ENCODE data around the gene RBMS3.

Gene RBMS3

DNA sequence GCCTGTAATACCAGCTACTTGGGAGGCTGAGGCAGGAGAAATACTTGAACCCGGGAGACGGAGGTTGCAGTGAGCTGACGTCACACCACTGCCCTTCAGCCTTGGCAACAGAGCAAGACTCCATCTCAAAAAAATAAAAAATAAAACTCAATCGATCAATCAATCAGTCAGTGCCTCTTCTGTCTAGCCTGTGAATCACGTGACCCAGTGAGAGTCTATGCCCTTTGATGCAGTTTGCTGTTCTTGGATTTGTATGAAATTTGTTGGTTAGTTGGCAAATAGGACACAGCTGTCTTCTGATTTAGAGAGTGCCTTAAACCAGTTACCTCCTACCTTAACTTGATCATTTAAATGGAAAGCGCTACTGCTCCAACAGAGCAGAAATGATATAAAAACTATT lies 3.6 kb upstream of the RBMS3 start:
- no peak for DNase-seq (ENCODE audit: low spot score)

DNA sequence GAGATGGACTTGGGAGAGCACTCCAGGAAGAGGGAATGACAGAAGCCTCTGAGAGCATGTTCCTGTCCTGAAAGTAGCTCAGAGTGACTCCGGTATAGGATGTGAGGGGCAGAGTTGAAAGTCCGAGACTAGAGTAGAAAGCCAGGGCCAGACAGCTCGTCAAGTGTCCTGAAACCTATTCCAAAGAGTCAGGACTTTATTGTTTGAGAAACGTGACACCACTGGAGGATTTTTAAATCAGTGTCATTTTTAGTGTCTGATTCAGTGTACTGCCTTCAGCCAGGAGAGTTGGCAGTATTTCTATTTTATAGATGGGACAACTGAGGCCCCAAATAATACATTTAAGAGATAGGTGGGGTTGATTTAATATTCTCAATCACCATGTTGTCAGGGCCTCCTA lies 1.6 kb upstream of the RBMS3 start:
- DNase-seq (ENCODE audit: low spot score) = no peak

- DNase-seq (ENCODE audit: low spot score) = no peak
Observed at GRCh38 chr3:29279806-29280205, 1.1 kb upstream of the RBMS3 start.

DNA sequence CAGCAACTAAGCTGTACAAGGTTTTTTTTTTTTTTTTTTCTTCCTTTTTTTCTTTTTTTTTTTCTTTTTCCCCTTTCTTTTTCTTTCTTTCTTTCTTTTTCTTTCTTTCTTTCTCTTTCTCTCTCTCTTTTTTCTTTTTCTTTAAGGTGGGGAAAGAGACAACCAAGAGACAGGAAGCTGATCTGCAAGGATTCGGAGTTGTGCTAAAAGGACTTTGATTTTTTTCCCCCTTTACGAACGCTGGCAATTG lies 148 bp downstream of the RBMS3 start:
- DNase-seq (ENCODE audit: low spot score) = no peak

- no peak for DNase-seq (ENCODE audit: low spot score)
Observed at GRCh38 chr3:29281344-29282241, 722 bp downstream of the RBMS3 start.

DNA sequence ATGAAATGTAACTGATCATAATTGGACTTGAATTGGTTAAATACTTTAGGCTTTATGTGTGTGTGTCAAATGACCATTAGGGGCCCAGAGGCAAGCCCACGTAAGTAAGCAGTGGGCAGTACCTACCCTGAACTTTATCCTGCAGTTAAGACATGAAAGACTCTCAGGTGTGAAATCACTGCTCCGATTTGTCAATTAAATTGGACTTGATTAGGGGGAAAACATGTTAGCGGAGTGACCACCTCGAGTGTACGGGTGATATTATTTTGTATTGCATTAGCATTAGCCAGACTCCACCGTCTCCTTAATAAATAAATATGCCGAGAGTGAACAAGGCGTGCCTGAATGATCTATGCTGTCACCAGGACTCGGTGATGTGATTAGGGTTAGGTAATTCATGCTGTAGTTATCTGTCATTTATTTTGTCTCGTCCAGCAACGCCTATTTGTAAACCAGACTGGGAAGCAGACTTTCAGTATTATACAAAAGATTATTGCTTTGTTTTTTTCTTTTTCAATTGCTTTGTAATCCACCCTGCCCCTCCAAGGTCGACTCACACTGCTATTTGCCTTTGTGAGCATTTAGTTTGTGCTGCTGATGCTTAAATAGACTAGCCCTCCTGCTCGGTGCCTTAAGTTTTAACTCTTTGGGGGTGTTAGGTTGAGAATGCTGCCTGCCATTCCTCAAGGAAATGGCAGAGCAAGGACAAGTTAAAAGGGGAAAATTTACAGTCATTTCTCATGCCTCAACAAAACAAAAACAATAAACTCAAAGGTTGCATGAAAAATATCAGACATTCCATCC lies 1.8 kb downstream of the RBMS3 start:
- DNase-seq (ENCODE audit: low spot score) = no peak

GRCh38 chr3:29283231-29284119 lies 2.6 kb downstream of the RBMS3 start:
- no peak for DNase-seq (ENCODE audit: low spot score)

DNA sequence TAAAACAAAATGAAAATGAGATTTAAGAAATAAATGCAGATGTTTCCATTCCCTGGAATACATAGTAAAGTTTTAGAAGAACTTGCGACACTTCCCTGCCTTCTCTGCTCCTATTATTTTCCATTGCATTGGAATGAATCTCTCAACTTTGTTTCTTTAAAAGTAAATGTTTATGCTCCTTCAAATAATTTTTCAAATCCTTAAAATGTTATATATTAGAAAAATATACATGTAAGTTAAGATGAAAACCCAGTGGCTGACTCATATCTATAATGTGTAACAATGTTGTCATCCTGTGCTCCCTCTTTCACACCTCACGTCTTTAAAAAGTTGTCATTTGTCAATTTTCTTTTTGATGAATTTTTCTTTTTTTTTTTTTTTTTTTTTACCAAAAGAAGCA lies 3.6 kb downstream of the RBMS3 start:
- no peak for DNase-seq (ENCODE audit: low spot score)

DNA sequence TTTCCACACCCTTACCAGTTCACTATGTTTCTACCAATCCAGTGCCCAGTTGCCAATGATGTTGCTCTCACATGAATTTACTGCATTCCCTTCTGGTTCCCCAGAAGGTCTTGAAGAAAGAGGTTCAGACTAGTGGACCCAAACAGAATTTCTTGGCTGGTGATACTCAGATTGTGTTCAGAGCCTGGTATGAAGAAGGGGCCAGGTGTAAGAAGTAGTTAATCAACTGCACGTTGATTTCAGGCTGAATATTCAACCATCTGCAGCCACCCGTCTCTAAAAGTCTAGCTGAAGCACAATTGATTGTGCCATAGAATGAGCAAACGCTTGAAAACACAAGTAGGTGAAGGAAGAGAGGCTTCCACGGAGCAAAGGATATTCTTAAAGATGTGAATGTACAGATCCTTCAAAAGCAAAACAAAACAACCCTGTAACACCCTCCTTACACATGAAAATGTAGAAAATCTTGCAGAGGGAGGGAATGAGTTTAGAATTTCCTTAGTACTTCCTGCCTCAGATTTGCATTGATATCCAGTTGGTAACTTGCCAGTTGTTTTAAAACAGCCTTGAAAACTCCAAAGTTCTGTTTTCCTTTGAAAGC lies 4.7 kb downstream of the RBMS3 start:
- DNase-seq (ENCODE audit: low spot score) = no peak

GRCh38 chr3:29286478-29287240 lies 5.8 kb downstream of the RBMS3 start:
- no peak for DNase-seq (ENCODE audit: low spot score)

DNA sequence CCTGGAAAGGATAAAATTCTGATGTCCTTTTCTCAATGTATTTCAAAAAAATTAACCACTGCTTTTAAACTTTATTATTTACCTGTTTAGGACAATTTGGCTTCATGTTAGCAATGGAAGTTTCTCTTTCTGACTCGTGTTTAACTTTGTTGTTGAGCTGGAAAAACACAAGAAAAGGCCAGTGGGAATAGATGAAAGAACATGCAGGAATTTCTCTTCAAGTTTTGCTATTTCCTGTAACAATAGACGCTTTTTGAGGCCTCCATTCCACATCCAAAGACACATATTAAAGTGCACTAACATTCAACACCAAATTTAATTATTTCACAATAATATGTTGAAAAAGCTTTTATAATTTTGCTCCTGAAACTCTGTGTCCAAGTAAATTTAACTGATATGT lies 9.7 kb downstream of the RBMS3 start:
- DNase-seq (ENCODE audit: low spot score) = no peak

DNA sequence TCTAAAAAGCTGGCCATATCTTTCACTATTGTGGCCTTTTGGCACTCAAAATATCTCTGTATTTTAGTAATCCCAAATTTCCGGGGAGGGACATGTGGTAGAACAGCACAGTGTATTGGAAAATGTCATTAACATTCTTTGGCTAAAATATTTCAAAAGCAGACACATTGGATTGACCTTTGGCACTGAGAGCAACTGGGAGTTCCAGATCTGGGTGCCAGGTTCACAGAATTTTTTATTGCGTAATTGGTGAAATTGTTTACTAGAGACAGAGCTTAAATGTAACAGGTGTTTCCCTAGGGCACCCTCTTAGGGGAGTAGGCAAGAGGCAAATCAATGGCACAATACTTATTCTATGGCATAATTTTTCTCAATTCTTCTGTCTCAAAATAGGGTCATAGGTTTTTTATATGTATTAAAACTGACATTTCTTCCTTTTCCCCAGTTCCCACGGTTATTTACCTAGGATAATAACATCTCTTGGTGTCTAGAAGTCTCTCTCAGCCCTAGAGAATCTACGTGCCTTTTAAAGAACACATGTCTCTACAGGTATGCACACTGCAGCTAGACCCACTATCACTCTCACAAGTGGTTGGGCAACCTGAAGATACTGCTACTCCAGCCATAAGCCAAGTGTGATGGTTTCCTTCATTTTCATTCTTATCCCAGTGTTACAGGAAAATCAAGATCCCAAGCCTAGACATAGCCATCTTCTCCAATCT lies 10.6 kb downstream of the RBMS3 start:
- no peak for DNase-seq (ENCODE audit: low spot score)

DNA sequence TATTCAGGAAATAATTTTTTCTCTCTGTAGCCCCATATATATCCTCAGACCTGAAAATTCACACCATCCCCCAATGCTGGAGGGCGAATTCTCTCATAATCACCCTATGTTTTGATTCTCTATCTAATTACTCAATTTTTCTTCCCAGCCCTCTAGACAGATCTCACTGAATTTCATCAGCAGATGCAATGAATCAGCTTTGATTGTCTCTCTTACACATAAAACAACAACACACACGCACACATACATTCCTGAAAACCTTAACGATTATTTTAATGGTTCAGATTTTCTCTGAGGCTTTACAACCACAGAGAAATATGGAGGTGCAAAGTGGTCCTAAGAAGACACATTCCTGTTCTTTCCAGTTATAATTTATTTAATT lies 11.1 kb downstream of the RBMS3 start:
- no peak for DNase-seq (ENCODE audit: low spot score)

DNA sequence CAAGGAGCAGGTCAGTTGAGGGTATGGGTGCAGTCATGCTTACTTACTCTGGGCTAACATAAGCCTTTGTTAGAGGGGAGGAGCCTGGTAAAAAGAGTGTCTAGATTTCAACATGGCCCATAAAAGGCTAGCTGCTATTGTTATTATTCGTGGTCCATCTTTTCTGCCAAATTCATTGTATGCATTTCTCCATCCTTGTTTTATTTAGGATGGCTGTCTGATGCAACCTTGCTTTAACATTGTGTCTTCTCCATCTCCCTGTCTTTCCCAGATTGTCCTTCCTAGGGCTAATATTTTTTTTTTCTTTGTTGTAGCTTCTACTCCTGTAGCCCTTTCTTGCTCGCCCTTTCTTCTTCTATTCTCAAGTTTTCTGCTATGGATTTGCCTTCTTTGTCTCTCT lies 12.6 kb downstream of the RBMS3 start:
- DNase-seq (ENCODE audit: low spot score) = no peak

GRCh38 chr3:29297998-29298397 lies 17.1 kb downstream of the RBMS3 start:
- no peak for DNase-seq (ENCODE audit: low spot score)

DNA sequence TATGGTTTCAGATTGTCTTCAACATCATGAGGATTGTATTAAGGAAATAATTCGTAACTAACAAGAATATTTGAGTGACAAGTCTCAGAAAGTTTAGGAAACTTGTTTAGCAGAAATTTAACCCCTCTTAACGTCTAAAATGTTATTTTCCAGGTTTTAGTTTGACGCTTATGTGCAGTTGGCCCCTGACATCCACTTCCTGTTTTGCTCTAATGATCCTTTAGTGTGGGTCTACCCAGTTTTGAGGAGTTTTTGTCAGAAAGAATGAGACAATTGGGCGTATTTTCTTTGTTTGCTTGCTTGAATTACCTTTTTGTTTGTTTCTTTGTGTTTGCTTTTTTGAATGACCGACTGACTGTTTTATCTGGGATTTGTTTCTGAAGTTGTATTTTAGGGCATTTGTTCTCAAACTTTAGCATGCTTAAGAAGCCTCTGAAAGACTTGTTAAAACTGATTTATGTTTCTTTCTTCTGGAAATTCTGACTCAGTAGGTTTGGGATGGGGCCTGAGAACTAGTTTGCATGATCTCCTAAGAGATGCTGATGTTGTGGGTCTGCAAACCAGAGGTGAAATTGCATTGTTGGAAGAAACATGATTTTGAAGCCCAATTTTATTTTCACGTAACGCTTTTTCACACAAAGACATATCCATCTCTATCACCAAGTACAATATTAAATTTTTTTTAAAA lies 20.6 kb downstream of the RBMS3 start:
- no peak for DNase-seq (ENCODE audit: low spot score)

GRCh38 chr3:29302619-29303018 lies 21.7 kb downstream of the RBMS3 start:
- no peak for DNase-seq (ENCODE audit: low spot score)

DNA sequence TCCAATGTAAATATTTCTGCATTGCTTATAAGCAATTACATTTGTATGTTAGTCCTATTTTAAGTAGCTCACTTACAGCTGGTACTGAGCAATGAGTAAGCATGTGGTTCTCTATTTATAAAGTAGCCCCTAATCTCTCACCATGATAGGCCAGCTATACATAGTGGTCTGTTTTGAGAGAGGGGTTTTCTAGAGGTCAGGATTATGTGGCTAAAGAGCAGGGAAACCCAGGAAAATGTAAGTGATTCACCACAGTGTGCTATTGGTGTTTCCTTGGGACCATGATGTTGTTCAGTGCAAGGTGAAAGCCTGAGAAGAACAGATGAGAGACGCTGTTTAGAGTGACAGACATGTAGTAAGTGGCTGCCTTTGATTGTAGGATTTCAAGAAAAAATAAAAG lies 26.4 kb downstream of the RBMS3 start:
- no peak for DNase-seq (ENCODE audit: low spot score)

DNA sequence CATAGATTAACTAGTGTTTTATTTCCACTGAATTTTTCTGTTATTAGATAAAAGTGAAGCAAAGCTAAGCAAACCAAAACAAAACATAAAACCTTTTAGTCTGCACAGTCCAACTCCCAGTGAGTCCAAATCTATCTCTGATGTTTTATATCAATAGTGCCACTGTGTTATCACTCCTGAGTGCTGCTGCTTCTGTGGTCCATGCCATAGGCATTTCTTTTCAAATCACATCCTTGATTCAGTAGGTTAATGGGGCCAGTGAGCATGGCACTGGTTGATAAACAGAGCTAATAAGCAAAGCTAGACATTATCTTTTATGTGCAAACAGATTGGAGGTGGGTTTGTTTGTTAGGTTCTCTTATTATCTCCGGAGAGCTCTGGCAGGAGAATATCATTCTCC lies 30.0 kb downstream of the RBMS3 start:
- DNase-seq (ENCODE audit: low spot score) = no peak

GRCh38 chr3:29311795-29312194 lies 30.9 kb downstream of the RBMS3 start:
- DNase-seq (ENCODE audit: low spot score) = no peak
